Esophagus squamous epithelium (tissue), 4 donors: ENCODE measurements around the gene ULK4.

Source experiments
- CTCF ChIP-seq, 6 experiments: fragments of 450-650 bp in 4 of 6; fragments of 200-600 bp in 2 of 6; sonication (generic) in 2 of 6; IDR thresholded peaks; one replicate each; pipeline ENCODE4 v1.5.1; 2016 to 2019; ENCODE audit warnings: antibody characterized with exemption in 6 of 6, mild to moderate bottlenecking in 4 of 6, moderate library complexity in 4 of 6
- POLR2A ChIP-seq, 4 donors: fragments of 450-650 bp; IDR thresholded peaks; one replicate each; pipeline ENCODE4 v1.6.1; 2017; ENCODE audit warnings: antibody characterized with exemption in 4 of 4, mild to moderate bottlenecking in 4 of 4, moderate library complexity in 3 of 4

- TF ChIP-seq CTCF (IDR thresholded peaks at IDR 0.05) (no peak), POLR2A (IDR thresholded peaks at IDR 0.05) (no peak)
Measured at GRCh38 chr3:41698898-41699297, 263.0 kb downstream of the ULK4 start.
